ENCODE data around the gene SRCIN1.

The SRCIN1 gene

GRCh38 chr17:38578229-38579082, 27.3 kb downstream of the SRCIN1 start:
- no peak for DNase-seq

- DNase-seq = no peak
Observed at GRCh38 chr17:38577645-38578173, 28.0 kb downstream of the SRCIN1 start.

GRCh38 chr17:38577244-38577643, 28.5 kb downstream of the SRCIN1 start:
- no peak for DNase-seq

- no peak for DNase-seq
Observed at GRCh38 chr17:38575781-38576180, 30.0 kb downstream of the SRCIN1 start.

GRCh38 chr17:38574712-38575111, 31.0 kb downstream of the SRCIN1 start:
- no peak for DNase-seq

GRCh38 chr17:38572669-38573365, 32.9 kb downstream of the SRCIN1 start:
- DNase-seq = no peak

- no peak for DNase-seq
Observed at GRCh38 chr17:38571833-38572668, 33.7 kb downstream of the SRCIN1 start.

GRCh38 chr17:38569701-38570512, 35.8 kb downstream of the SRCIN1 start:
- DNase-seq = no peak

GRCh38 chr17:38568845-38569510, 36.8 kb downstream of the SRCIN1 start:
- DNase-seq = no peak

GRCh38 chr17:38568274-38568673, 37.5 kb downstream of the SRCIN1 start:
- DNase-seq = no peak

GRCh38 chr17:38567350-38567749, 38.4 kb downstream of the SRCIN1 start:
- no peak for DNase-seq

GRCh38 chr17:38566666-38567031, 39.1 kb downstream of the SRCIN1 start:
- no peak for DNase-seq

GRCh38 chr17:38565853-38566665, 39.7 kb downstream of the SRCIN1 start:
- no peak for DNase-seq

- no peak for DNase-seq
Observed at GRCh38 chr17:38564869-38565268, 40.9 kb downstream of the SRCIN1 start.

GRCh38 chr17:38564254-38564837, 41.4 kb downstream of the SRCIN1 start:
- no peak for DNase-seq

GRCh38 chr17:38563362-38564253, 42.1 kb downstream of the SRCIN1 start:
- no peak for DNase-seq

- no peak for DNase-seq
Observed at GRCh38 chr17:38562903-38563302, 42.8 kb downstream of the SRCIN1 start.

GRCh38 chr17:38562215-38562569, 43.6 kb downstream of the SRCIN1 start:
- DNase-seq = no peak

Data from T-helper 9 cell (primary cell).